Measurements from ENCODE around the gene CPT1B. TPM values are rescaled to one million over a fixed set of nuclear protein-coding genes. Genes with fewer than 3 reads are reported as not detected.

Gene CPT1B
- total and polyA plus RNA-seq, 2 of the 8 experiments (the other 6 are each of a cell fraction or from before 2014, with no cell fraction given), result 34.2 to 36.2 TPM

DNA sequence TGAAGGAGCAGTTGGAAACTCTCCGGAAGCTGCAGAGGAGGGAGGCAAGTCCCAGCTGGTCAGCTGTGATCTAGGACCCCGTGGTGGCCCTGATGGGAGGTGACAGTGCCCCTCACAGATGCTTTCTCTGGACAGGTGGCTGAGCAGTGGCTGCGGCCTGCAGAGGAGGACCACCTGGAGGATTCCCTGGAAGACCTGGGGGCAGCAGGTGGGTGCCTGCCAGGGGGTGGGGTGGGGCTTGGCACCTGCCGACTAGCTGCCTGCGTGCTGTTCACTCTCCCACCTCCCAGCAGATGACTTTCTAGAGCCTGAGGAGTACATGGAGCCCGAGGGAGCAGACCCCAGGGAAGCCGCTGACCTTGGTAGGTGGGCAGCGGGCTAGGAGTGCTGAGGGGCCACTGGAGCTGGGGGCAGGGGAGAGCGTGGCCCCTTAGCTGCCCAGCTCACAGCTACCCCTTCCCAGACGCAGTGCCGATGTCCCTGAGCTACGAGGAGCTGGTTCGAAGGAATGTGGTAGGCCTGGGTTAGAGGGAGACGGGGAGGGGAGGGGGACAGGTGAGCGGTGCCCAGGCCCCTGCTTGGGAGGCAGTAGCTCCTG lies 55.9 kb downstream of the CPT1B start:
- Histone ChIP-seq H3K56ac (replicated peaks; ENCODE audit: insufficient read length, low read depth, low read length) (no peak overlapping the region), H2BK12ac (ENCODE audit: low read depth, low read length) (no peak overlapping the region), H3K23me2 (ENCODE audit: low read depth, low read length) (peaks cover 17% of the 10 kb centered on the region; the same call in 1 of the 2 replicates), H2BK120ac (replicated peaks; ENCODE audit: low read depth, low read length) (no peak overlapping the region), H3K4me1 (replicated peaks in 1 of 4; ENCODE audit: control insufficient read depth in 3 of 4, insufficient read depth in 4 of 4, low read length in 3 of 4) (peaks cover 0 to 9% (median 5%) of the 10 kb centered on the region in 4 experiments; a peak in 5 of 7 replicates), H2BK20ac (ENCODE audit: low read length) (no peak overlapping the region), H3K27ac (ENCODE audit: low read depth, low read length) (no peak overlapping the region), H3K27me3 (replicated peaks in 1 of 4; ENCODE audit: control insufficient read depth in 3 of 4, extremely low read depth in 1 of 4, insufficient read depth in 3 of 4, low read length in 3 of 4) (peaks cover 0 to 7% (median 3%) of the 10 kb centered on the region in 4 experiments; a peak in 4 of 7 replicates), H2BK5ac (ENCODE audit: low read depth, low read length) (no peak overlapping the region), H3K79me1 (ENCODE audit: low read depth, low read length) (no peaks in the 10 kb centered on the region), H2BK15ac (ENCODE audit: low read length) (no peak overlapping the region), H4K20me1 (replicated peaks in 1 of 2; ENCODE audit: control insufficient read depth in 1 of 2, insufficient read depth in 2 of 2, low read length in 2 of 2) (peaks cover 4 to 18% of the 10 kb centered on the region in 2 experiments), H3K4me2 (ENCODE audit: insufficient read depth in 1 of 2, low read depth in 2 of 2, low read length in 2 of 2) (no peak overlapping the region), H4K5ac (ENCODE audit: insufficient read length, low read depth, low read length) (no peak overlapping the region), H2AK5ac (ENCODE audit: low read depth, low read length) (no peak overlapping the region), H3K23ac (ENCODE audit: insufficient read length) (no peak overlapping the region), H3K14ac (ENCODE audit: insufficient read length) (no peak overlapping the region), H3K4me3 (ENCODE audit: extremely low read depth in 1 of 4, insufficient read depth in 2 of 4, low read depth in 3 of 4, low read length in 4 of 4) (no peak overlapping the region), H3K4ac (replicated peaks; ENCODE audit: insufficient read length, low read depth, low read length) (no peak overlapping the region), H4K91ac (replicated peaks; ENCODE audit: insufficient read length, low read length) (no peak overlapping the region), H4K8ac (ENCODE audit: extremely low read depth, insufficient read depth, low read length) (no peak overlapping the region), H3K79me2 (ENCODE audit: control insufficient read depth in 1 of 2, insufficient read depth in 2 of 2, low read length in 2 of 2) (no peaks in the 10 kb centered on the region), H3K9ac (replicated peaks in 1 of 4; ENCODE audit: extremely low read depth in 1 of 4, low read depth in 3 of 4, low read length in 3 of 4) (no peak overlapping the region), H2AFZ (ENCODE audit: low read length) (no peak overlapping the region), H3K18ac (ENCODE audit: extremely low read depth, low read length) (no peak overlapping the region), H3K36me3 (ENCODE audit: control insufficient read depth in 2 of 4, insufficient read depth in 4 of 4, low read length in 3 of 4) (peaks cover 4 to 25% (median 19%) of the 10 kb centered on the region in 4 experiments; a peak in 7 of 8 replicates), H3K9me3 (ENCODE audit: insufficient read depth in 2 of 2, low read depth in 1 of 2, low read length in 1 of 2) (no peaks in the 10 kb centered on the region)
- DNase-seq (ENCODE audit: low read depth in 1 of 2, low spot score in 2 of 2) (no peak), FAIRE-seq (no peak)
- CTCF ChIA-PET (ENCODE audit: partially characterized antibody), result interaction anchor here (0.6 to 1.5 kb wide), 7 partner anchors 13 to 798 kb away, joined by 3 to 4 read pairs (median 3); no protein-coding TSS in a partner anchor
- POLR2A ChIA-PET (ENCODE audit: partially characterized antibody), result interaction anchor here (1.0 to 1.7 kb wide), 2 partner anchors 14 to 56 kb away, joined by 3 to 9 read pairs; partner anchors contain the start of genes LMF2 and NCAPH2
- WGBS, 2 experiments (ENCODE audit: extremely low coverage in 1 of 2, insufficient coverage in 1 of 2, insufficient read length in 1 of 2, insufficient replicate concordance in 2 of 2, low coverage in 1 of 2, low lambda C conversion rate in 2 of 2, missing lambda C conversion rate in 1 of 2), result 87% methylated on average over 11 of the region's 15 CpGs; no CpG with 5 or more reads in 1 of the 2 experiments
- TF ChIP-seq ZNF274 (IDR thresholded peaks at IDR 0.05; ENCODE audit: borderline replicate concordance, extremely low read depth, low read length), result no peak
- no peak for TF ChIP-seq EGR1 (IDR thresholded peaks at IDR 0.05; ENCODE audit: borderline replicate concordance, low read depth, low read length)
- TF ChIP-seq PHF8 (conservative IDR thresholded peaks at IDR 0.05; ENCODE audit: low read depth, low read length), result no peak
- TF ChIP-seq NRF1 (IDR thresholded peaks at IDR 0.05; ENCODE audit: low read depth, low read length), result no peak
- no peak for TF ChIP-seq MAFK (IDR thresholded peaks at IDR 0.05; ENCODE audit: low read depth, low read length)
- TF ChIP-seq, protein P1, sequence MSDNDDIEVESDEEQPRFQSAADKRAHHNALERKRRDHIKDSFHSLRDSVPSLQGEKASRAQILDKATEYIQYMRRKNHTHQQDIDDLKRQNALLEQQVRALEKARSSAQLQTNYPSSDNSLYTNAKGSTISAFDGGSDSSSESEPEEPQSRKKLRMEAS (IDR thresholded peaks at IDR 0.05), result no peak
- no peak for TF ChIP-seq CHD2 (IDR thresholded peaks at IDR 0.05; ENCODE audit: low read length)
- TF ChIP-seq JUND (IDR thresholded peaks at IDR 0.05; ENCODE audit: low read length), result no peak
- TF ChIP-seq CBX8 (IDR thresholded peaks at IDR 0.05; ENCODE audit: borderline replicate concordance, low read depth, low read length), result no peak
- no peak for TF ChIP-seq GTF2F1 (IDR thresholded peaks at IDR 0.05; ENCODE audit: borderline replicate concordance, low read depth, low read length)
- TF ChIP-seq TCF12 (IDR thresholded peaks at IDR 0.05; ENCODE audit: low read depth, low read length), result no peak
- no peak for TF ChIP-seq KDM1A (IDR thresholded peaks at IDR 0.05; ENCODE audit: borderline replicate concordance, low read length)
- no peak for TF ChIP-seq TEAD4 (IDR thresholded peaks at IDR 0.05; ENCODE audit: low read depth, low read length)
- TF ChIP-seq CBX5 (IDR thresholded peaks at IDR 0.05; ENCODE audit: low read depth, low read length), result no peak
